ENCODE data around the gene SPANXN3.
"Not testable (repeated sequence)": the region's sequence is repeated elsewhere in the genome, so short reads cannot be mapped to it uniquely, and the experiment has no call there.

SPANXN3 gene

GRCh38 chrX:143517375-143517774 is at the start of gene SPANXN3:
SPANXN3 (minus strand) TSS chrX:143517475; CDS start chrX:143517391, 84 bp downstream.
- not testable (repeated sequence) for DNase-seq (ENCODE audit: low spot score)

- DNase-seq (ENCODE audit: low spot score) = peak; percentile 8
Observed at GRCh38 chrX:143536176-143536575, 18.9 kb upstream of the SPANXN3 start.

- not testable (repeated sequence) for DNase-seq (ENCODE audit: low spot score)
Observed at GRCh38 chrX:143502196-143502595, 15.1 kb downstream of the SPANXN3 start.

GRCh38 chrX:143500751-143501150 is 16.5 kb downstream of the SPANXN3 start:
- DNase-seq (ENCODE audit: low spot score) = no peak

- DNase-seq (ENCODE audit: low spot score) = no peak
Observed at GRCh38 chrX:143486105-143486504, 31.2 kb downstream of the SPANXN3 start.

GRCh38 chrX:143476751-143477150 is 40.5 kb downstream of the SPANXN3 start:
- no peak for DNase-seq (ENCODE audit: low spot score)

- no peak for DNase-seq (ENCODE audit: low spot score)
Observed at GRCh38 chrX:143472347-143472938, 44.8 kb downstream of the SPANXN3 start.

GRCh38 chrX:143466130-143466529 is 51.1 kb downstream of the SPANXN3 start:
- DNase-seq (ENCODE audit: low spot score) = no peak

GRCh38 chrX:143462696-143463095 is 54.6 kb downstream of the SPANXN3 start:
- DNase-seq (ENCODE audit: low spot score) = no peak

- no peak for DNase-seq (ENCODE audit: low spot score)
Observed at GRCh38 chrX:143461606-143462005, 55.7 kb downstream of the SPANXN3 start.

All from Ammon's horn (tissue), 1 donor.